RPMI8226 (cell line): ENCODE data around the gene IQCH.
"Not testable (repeated sequence)": the region's sequence is repeated elsewhere in the genome, so short reads cannot be mapped to it uniquely, and the experiment has no call there.

Source experiments
- DNase-seq: peaks from one replicate; pipeline ENCODE4 v3.0.0-alpha.2; 2015

Gene IQCH

GRCh38 chr15:67401336-67401735, 146.8 kb downstream of the IQCH start:
- DNase-seq = no peak

DNA sequence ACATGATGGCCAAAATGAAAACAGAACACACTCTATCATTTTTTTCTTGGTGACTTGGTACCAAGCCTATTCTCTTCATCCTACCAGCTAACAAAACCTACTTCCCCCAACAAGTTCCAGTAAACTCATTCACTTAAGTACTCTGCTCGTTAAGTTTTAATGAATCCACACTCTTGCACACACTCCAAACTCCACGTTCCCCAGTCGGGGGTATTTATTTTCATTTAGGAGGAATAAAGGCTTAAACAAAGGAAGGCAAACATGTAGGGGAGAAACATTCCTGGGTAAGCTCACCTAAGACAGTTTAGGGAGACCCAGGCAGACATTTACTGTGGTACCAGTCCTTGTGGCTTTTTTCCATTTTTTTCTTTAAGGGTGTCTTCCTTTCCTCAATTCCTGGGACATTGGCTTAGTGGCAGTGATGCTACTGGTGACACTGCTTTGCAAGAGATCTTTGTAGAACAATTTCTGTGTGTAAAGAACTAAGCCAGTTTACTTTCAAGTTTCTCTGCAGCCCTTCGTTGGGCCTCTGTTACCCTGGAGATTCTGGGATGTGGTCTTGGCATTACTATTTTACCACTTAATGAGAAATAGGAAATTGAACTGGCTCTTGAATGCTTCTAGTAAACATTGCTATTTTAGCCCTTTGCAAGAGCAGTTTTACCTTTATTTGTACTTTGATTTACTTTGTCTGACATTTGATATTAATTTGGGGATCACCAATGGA, 149.0 kb downstream of the IQCH start:
- no peak for DNase-seq

DNA sequence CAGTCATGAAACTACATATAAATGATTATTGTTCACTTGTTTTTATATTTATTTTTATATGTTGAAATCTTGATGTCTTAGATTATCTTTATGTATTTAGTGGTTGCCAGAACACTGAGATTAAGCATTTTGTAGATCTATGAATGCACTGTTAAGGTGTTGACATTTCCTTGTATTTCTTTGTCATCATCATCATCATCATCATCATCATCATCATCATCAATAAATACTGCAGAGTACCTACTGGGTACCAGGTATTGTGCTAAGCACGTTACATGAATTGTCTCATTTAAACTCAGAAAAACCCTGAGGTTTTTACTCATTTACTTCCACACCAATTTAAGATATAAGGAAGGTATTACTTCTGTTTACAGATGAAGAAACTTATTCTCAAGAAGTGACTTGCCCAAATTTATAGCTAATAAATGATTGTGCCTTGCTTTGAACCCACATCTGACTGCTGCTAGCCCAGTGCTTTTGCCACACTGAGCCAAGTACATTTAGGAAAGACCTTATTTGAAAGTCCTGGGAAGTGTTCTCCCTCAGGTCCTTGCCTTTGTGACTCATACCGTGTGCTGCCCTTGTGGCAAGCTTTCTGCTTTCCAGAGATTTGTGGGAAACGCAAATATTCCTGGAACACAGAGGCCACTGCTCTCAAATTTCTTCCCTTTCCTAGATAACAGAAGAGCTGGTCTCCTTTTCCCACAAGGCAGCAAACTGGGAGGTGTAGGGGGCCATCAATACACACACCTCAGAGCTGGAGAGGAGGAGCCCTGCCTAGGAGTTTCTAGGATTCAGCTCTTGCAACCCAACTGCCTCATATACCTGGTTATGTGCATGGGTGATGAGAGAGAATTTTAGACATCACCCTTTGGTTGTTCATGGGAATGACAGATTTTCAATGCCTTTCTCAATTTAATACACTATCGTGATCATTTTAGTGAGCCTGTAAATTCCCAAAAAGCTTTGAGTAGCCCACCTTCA, 150.9 kb downstream of the IQCH start:
- no peak for DNase-seq

GRCh38 chr15:67406257-67406861, 151.8 kb downstream of the IQCH start:
- no peak for DNase-seq

DNA sequence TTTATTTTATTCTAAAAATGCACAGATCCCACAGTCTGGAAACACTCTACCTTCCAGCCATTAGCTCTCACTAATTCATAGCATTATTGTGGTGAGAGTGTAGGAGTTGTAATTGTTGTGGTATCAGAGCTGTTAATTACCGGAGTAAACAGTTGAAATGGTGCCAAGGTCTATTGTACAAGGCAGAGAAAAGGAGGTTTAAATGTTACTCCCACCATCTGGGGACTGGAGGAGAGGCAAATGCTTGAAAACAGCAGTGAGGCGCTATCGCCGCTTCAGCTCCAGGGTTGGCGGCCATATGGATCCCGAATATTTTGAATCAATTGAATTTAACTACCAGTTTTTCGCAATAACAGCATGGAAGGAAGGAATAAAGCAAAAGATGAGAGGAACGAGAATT, 153.2 kb downstream of the IQCH start:
- DNase-seq = no peak

DNA sequence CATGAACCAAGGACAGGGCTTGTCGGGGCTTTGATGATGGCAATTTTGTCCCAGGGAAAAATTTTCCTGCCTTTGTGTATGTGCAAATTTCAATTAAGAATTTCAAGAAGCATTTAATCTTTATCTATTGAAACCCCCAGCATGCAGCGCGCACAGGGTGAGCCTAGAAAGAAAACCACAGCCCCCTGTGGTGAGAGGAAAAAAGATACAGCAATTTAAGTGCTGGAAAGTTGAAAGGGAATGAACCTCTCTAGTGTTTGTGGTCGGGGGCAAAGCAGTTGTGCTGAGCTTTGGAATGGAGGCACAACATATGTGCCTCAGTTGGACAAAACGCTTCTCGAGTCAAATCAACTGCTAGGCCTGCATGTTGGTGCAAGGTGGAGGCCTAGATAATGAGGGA, 154.6 kb downstream of the IQCH start:
- DNase-seq = no peak

DNA sequence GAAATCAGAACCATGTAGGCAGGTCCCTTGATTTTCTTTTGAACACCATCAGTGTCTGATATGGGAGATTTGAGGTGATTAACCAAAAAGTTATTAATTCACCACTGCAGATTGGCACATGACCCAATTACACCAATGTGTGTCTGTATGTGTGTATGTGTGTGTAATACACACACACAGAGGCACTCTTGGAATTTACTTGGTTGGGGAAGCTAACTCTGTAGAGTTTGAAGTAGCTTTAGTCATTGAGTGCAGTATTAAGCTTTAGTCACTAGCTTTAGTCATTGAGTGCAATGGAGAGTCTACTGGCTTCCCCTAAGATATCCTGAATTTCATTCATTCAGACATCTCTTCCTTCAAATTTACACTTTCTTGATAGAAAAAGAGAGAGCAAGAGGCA, 156.9 kb downstream of the IQCH start:
- no peak for DNase-seq

DNA sequence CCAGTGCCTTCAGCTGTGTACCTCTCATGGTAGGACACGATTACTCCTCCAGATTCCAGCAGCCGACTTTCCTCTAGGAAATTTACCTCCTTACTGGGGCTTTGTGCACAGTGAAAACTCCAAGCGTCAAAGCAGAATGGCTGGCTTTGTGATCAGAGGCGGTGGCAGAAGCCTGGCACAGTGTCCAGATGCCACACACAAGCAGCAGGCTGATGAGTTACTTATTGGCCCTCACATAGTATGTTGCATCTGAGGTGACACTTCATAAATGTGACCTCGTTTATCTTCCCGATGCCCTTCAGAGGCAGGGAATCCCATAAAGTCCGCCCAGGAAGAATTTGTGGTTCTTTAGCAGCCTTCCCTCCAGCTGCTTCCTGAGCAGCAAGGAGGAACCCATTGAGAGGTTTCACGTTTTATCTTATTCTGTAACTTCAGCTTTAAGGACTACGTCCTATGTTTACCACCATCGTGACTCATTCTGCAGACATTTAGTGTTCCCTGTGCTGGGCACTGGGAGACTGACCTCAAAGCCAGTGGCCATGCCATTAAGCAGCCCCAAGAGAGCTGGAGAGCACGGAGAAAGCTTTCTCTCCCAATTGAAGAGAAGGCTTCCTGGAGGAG, 159.3 kb downstream of the IQCH start:
- DNase-seq = no peak

GRCh38 chr15:67415181-67415580, 160.6 kb downstream of the IQCH start:
- no peak for DNase-seq

DNA sequence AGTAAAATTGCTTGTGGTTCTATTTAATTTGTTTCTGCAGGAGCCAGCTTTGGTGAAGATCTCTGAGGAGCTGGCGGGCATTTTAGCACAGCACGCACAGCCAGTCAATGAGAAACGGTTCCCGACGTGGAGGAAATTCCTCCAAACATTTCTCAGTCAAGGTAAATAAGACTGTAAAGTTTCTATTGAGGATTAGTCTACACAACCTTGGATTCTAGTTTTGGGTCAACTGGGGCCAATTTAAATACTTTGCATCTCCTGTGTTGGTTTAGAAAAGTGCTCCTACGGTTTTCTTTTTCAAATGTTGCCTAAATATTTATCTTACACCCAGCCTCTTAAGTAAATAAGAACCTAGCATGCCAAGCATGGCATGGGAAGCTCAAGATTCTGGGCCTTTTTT, 162.3 kb downstream of the IQCH start:
- no peak for DNase-seq

DNA sequence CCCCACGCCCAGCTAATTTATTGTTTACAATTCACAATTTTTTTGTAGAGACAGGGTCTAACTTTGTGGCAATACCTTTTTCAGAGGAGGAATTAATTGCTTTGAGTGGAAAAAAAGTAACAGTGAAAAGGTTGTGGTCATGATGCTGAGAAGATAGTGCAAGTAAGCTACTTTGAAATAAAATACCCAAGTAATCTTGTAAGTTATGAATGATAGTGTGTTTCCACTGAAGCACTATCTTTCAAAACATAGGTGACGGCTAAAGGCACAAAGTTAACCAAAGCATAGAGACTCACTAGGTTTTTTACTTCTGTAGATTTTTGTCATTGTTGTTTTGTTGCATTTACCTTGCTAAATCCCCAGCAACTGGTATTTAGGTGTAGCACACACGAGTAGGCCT, 165.1 kb downstream of the IQCH start:
- no peak for DNase-seq

DNA sequence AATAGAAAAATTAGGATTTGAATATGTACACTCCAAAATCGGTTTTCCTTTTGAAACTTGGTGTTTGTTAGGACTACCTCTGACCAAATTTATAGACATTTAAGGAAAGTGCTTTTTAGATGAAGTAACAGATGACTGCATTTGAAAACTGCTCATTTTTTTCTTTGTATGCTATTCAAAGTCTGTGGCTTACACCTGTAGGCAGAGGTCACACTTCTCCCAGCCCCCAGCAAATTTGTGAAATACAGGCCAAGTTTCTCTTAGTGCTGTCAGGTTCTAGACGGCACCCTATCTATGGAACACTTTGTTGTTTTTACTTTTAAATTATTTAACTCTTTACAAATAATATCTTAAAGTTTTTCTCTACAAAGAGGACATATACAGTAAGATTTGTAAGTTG, 165.6 kb downstream of the IQCH start:
- DNase-seq = no peak

DNA sequence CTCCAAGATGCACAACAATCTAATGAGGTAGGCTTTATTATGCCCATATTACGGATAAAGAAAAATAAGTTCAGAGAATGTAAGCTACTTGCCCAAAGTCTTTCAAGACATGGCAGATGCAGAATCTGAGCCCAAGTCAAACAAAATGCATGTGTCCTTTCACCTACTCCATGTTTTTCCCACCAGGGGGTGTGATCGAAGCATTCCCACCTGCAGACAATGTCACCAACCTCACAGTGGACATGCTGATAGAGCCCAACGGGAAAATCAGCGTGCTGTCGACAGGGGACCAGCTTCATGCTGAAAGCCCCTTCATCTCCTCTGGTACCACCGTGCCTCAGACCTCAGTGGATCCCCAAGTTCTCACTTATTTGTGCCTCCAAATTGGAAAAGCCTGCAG, 166.5 kb downstream of the IQCH start:
- no peak for DNase-seq

DNA sequence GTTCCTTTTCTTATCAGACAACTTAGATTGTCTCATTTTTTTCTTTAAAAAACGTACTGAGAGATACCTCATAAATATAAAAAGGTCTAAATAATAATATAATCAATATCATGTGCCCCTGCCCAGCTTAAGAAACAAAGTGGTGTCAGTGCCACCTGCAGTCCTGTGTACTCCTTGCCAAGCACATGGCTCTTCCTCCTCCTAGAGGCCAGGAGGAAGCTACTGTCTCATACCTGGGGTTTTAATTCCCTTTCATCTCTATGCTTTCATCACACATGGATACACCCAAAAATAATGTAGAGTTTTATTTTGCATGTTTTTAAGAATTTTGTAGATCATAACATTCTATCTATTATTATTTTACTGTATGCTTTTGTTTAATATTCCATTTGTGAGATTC, 167.7 kb downstream of the IQCH start:
- no peak for DNase-seq

DNA sequence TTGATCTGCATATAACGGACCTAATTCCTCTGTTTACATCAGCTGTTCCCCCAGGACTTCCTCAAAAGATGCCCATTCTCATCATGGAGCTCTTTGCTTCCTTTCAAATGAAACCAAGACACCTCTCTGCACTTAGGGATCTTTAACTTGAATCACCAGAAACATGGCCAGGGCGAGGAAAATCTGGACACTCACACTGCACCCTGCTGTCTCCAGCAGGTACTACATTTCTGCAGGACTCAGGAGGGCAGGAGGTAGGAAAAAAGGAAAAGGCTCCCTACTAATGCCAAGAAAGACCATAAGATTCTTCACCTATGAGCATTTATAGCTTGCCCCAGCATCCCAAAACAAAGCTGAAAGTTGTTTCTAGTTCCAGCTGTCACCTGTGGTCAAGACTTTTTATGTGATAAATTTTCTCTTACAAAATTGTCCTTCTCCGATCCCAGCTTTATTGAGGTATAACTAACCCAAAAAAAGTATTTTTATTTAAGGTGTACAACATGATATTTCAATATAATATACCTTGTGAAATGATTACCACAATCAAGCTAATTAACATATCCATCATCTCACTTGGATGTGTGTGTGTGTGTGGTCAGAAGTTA, 179.0 kb downstream of the IQCH start:
- peak; percentile 28 for DNase-seq

DNA sequence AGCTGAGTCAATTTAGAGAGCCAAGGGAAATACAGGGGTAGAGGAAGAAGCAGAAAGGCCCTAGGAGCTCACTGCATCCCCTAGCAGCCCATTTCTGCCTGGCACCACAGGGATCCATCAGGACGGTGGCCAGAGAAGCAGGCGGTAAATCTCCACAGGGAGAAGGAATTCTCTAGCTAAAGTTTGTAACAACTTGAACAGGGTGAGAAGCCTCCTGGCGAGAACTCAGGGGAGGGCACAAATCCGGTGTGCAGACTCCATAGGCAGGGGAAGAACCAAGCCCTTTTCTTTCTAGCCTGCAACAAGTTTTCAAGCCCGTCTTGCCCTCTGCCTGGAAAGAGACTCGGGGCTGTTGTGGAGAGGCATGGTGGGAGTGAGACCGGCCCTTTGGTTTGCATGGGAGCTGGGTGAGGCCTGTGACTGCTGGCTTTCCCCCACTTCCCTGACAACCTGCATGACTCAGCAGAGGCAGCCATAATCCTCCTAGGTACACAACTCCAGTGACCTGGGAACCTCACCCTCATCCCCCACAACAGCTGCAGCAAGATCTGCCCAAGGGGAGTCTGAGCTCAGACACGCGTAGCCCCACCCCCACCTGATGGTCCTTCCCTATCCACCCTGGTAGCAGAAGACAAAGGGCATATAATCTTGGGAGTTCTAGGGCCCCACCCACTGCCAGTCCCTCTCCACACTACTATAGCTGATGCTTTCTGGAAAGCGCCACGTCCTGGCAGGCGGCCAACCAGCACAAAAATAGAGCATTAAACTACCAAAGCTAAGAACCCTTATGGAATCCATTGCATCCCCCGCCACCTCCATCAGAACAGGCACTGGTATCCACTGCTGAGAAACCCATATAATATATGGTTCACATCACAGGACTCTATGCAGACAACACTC, 182.0 kb downstream of the IQCH start:
- not testable (repeated sequence) for DNase-seq

GRCh38 chr15:67444100-67444499, 189.5 kb downstream of the IQCH start:
- DNase-seq = no peak

DNA sequence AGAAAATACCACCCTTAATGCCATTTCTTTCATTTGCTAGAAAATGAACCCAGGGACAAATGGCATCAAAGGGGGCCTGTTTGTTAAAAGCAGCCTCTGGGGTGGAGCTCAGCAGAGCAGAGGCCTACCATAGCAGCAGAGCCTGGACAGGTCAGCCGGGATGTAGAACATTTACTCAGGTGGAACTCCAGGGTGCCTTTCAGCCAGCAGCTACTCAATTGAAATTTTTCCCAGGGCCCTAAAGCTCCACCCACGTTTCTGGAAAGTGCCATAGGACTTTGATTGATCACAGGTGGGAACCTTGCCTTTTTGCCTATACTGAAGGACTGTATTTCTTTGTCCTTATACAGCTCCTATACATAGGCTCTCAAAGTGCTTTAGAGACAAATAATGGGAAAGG, 191.9 kb downstream of the IQCH start:
- DNase-seq = no peak

DNA sequence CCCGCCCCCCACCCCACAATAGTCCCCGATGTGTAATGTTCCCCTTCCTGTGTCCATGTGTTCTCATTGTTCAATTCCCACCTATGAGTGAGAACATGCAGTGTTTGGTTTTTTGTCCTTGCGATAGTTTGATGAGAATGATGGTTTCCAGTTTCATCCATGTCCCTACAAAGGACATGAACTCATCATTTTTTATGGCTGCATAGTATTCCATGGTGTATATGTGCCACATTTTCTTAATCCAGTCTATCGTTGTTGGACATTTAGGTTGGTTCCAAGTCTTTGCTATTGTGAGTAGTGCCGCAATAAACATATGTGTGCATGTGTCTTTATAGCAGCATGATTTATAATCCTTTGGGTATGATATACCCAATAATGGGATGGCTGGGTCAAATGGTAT, 193.8 kb downstream of the IQCH start:
- DNase-seq = not testable (repeated sequence)

- DNase-seq = not testable (repeated sequence)
Measured at GRCh38 chr15:67453703-67454102, 199.1 kb downstream of the IQCH start.

DNA sequence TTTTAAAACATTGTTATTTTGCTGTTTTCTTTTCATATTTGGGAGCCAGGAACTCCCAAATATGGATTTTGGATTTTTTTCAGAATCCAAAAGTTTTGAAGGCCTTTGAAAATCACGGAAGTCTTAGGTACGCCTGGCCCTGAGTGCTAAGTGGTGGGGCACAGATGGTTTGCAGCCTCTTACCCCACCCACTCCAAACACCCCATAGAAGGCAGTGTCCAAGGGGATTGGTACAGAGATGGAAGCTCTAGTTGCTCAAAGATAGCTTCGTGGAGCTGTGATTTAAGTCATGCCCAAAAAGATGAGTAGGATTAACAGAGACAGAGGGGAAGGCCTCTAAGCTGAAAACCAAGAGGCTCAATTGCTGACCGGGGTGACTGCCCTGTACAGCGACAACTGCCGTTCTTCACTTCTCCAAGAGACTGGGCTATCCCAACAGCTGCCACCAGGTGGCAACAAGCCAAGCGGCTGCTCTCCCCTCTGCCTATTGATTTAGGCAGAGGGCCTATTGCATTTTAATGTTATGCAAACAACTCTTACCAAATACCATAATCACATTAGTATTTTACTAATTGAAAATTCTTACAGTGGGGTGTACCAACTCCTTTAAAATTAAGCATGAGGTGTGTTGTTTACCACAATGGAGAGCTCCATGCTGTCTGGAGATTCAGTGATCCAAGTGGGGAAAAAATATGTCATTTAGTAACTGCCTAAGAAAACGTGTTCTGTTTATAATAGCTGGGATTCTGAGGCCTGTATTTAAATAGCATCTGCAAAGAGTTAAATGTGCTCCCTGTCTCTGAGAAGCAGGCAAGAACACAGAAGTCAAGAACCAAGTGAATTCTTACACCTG, 202.3 kb downstream of the IQCH start:
- peak; percentile 89 for DNase-seq
